ENCODE results near the gene BCL2L12. TPM values are rescaled to one million over a fixed set of nuclear protein-coding genes. Genes with fewer than 3 reads are reported as not detected.
A peak's percentile ranks its signal among the peaks of the same experiment; 100 is the strongest.

BCL2L12 gene
- total RNA-seq, 1 donor from 2014 or later: 53.3 TPM

DNA sequence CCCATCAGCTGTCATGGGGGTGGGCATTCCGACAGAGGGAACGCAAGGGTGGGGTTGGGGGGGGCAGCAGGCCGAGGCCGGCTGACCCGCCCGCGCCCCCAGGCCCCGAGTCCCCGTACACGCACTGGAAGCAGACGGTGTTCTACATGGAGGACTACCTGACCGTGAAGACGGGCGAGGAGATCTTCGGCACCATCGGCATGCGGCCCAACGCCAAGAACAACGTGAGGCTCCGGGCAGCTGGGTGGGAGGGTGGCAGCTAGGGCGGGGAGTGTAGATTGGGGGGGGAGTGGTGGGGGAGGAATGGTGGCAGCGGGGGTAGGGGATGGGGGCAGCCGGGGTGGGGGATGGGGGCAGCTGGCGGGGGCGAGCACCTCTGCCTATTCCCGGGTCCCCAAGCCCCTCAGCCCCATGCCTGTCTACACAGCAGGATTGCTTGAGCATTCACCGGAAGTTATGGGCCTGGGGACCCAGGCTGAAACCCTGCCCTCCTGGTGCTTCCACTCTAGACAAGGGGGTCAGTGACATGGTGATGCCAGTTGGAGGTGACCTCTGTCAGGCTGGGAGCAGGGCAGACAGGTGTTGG lies 20.9 kb downstream of the BCL2L12 start:
- TF ChIP-seq, protein P1, sequence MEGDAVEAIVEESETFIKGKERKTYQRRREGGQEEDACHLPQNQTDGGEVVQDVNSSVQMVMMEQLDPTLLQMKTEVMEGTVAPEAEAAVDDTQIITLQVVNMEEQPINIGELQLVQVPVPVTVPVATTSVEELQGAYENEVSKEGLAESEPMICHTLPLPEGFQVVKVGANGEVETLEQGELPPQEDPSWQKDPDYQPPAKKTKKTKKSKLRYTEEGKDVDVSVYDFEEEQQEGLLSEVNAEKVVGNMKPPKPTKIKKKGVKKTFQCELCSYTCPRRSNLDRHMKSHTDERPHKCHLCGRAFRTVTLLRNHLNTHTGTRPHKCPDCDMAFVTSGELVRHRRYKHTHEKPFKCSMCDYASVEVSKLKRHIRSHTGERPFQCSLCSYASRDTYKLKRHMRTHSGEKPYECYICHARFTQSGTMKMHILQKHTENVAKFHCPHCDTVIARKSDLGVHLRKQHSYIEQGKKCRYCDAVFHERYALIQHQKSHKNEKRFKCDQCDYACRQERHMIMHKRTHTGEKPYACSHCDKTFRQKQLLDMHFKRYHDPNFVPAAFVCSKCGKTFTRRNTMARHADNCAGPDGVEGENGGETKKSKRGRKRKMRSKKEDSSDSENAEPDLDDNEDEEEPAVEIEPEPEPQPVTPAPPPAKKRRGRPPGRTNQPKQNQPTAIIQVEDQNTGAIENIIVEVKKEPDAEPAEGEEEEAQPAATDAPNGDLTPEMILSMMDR (conservative IDR thresholded peaks at IDR 0.05; ENCODE audit: low read depth, low read length): no peak
- no peak for DNase-seq (ENCODE audit: low read depth)
- no peak overlapping the region for H3K4me3 ChIP-seq (ENCODE audit: low read depth, low read length)

DNA sequence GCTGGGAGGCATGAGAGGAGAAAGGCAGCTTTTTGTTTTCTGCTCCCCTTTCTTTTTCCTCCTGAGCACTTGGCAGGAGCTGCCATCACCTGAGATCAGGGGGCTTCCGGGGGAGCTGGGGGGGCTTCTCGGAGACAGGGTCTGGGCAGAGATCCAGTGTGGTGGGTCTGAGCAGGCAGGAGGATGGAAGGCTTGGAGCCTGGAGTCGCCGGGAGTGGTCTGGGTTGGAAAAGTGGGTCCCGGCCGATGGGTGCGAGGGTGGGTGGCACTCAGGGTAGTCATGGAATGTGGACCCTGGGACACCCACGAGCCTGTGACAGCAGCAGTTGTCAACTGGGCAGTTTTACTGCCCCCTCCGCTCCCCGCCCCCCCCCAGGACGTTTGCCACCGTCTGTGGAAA lies 21.4 kb downstream of the BCL2L12 start:
- TF ChIP-seq, protein P1 (conservative IDR thresholded peaks at IDR 0.05; ENCODE audit: low read depth, low read length): no peak
- H3K4me3 ChIP-seq (ENCODE audit: low read depth, low read length): no peak overlapping the region

DNA sequence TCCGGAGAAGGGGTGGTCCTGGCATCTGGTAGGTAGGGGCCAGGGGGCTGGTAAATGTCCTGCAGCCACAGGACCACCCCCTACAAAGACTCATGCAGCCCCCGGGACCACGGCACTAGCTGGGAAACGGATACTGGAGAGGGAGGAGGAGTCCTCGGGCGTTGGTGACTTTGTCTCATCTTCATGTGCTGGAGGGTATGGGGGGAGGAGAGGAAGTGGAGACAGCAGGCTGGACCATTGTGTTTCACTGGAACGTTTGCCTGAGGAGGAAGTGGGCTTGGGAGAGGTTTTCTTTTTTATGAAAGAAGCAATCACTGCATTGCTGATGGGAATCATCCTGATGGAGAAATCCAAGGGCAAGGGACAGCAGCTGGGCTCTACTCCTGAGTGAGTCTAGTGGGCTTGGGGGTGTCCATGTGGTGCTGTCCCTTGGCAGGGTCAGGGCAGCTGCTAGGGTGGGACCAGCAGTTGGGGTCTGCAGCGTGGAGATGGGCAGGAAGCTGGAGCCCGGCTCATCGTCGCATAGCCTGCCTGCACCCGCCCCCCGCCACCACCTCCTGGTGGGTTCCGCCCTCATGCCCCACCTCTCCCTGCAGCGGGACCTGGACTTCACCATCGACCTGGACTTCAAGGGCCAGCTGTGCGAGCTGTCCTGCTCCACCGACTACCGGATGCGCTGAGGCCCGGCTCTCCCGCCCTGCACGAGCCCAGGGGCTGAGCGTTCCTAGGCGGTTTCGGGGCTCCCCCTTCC lies 22.0 kb downstream of the BCL2L12 start:
- H3K4me3 ChIP-seq (ENCODE audit: low read depth, low read length): no peak overlapping the region
- TF ChIP-seq, protein P1 (conservative IDR thresholded peaks at IDR 0.05; ENCODE audit: low read depth, low read length): no peak
- no peak for DNase-seq (ENCODE audit: low read depth)

More for the DNA sequence above, 21.4 kb downstream of the BCL2L12 start:
- DNase-seq (ENCODE audit: low read depth): no peak

DNA sequence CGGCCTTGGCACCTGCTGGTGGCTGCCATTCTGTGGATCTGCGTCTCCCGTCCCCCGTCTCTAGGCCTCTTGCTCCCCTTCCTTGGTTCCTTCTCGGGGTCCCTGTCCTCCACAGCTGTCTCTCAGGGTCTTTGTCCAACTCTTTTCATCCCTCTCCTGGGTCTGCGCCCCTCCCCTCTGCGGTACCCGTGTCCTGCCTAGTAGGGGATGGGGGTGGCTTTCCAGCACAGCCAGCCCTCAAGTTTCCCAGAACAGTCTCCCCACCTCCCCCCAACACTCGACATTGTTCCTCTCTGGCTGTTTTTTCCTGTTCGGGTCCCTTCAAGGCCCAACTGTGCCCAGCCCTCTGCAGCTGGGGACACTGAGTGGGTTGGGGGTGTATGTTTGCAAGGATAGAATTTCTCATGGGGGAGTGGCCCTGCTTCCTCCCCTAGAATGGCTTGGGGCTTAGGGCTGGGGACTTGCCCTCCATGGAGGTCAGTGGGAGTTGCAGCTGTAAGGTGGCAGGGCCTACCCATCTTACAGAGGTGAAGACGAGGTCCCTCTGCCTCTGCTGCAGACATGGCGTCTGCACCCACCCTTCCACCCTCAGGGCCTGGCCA lies 22.9 kb downstream of the BCL2L12 start:
- no peak overlapping the region for H3K4me3 ChIP-seq (ENCODE audit: low read depth, low read length)
- DNase-seq (ENCODE audit: low read depth): no peak
- TF ChIP-seq, protein P1 (conservative IDR thresholded peaks at IDR 0.05; ENCODE audit: low read depth, low read length): no peak

DNA sequence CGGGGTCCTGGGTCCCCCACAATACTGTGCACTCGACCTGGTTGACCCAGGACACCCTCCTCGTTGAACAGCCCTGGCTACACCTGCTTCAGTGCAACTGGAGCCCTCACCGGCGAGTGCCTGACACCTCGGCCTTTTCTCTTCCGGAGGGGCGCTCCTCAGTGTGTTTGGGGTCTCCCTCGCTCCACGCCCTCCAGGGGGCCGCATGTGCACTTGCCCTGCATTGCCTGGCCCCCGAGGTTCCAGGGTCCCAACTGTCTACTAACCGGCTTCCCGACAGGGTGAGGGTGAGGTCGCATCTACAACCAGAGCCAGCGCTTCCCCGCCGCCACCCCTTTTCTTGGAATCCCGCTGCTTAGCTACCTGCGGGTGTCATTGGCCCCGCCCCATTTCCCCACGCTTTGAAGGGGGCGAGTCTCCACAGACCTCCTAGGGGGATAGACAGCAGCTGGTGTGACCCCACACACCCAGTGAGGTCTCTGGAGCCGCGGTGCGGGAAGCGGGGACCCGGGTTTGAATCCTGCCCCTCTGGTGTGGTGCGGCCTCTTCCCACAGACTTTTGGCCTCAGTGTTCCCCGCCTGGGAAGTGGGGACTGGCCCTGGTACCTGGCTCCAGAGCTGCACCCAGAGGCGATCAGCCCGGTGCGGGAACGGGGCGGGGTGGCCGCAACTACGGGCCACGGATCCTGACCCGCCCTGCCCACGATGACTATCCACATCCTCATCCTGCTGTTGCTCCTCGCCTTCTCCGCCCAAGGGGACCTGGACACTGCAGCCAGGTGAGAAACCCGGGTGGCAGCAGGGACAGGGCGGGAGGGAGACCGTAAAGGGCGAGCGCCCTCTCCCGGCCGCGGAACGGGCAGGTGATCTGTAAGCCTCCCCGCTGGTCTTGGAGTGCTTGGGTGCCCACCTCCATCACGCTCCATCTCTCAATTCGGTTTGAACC lies 23.7 kb downstream of the BCL2L12 start, which contains the start of gene ADM5:
TSS of gene ADM5 (plus strand) at position 462 of the 946 bp plus-strand sequence. CDS start at position 706, 244 bp downstream.
- DNase-seq (ENCODE audit: low read depth): no peak
- TF ChIP-seq, protein P1 (conservative IDR thresholded peaks at IDR 0.05; ENCODE audit: low read depth, low read length): peak; percentile 67
- H3K4me3 ChIP-seq (ENCODE audit: low read depth, low read length): peak within 1 kb of the TSS; percentile 62

DNA sequence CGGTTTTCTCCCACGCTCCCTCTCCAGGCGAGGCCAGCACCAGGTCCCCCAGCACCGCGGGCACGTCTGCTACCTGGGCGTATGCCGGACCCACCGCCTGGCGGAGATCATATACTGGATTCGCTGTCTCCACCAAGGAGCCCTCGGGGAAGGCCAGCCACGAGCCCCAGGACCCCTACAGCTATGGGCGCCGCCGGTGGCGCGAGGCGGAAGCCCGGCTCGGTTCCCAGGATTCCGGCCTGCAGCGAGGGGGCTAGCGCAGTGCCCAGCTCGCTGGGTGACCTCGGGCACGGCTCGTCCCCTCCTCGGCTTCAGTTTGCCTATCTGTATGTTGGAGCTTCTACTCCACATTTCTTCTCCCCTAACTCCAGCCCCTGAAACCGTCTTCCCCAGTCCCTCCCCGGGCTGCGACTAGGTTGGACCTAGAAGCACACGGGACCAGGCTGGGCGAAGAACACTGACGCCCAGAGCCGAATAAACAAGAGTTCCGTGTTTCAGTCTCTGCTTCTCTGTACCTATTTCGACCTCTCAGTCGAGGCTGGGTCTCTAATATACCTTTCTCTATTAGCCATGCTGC lies 24.4 kb downstream of the BCL2L12 start:
- TF ChIP-seq, protein P1 (conservative IDR thresholded peaks at IDR 0.05; ENCODE audit: low read depth, low read length): no peak
- DNase-seq (ENCODE audit: low read depth): no peak
- H3K4me3 ChIP-seq (ENCODE audit: low read depth, low read length): peak overlapping the region; percentile 62

Data from epithelial cell of proximal tubule (primary cell).